Nephron progenitor cell (in vitro differentiated cells): ENCODE measurements around the gene ARL2.
"Not testable (repeated sequence)": the region's sequence is repeated elsewhere in the genome, so short reads cannot be mapped to it uniquely, and the experiment has no call there.

ENCODE experiments used
- DNase-seq: peaks from one replicate; pipeline ENCODE4 v3.0.0; 2021
- H3K27ac Mint-ChIP-seq: 2 replicates; pipeline ENCODE4 v1.8.0; 2021; ENCODE audit warnings: mild to moderate bottlenecking, moderate library complexity, mixed read lengths
- H3K27me3 Mint-ChIP-seq: 2 replicates; pipeline ENCODE4 v1.8.0; 2021; ENCODE audit warnings: mild to moderate bottlenecking, low read depth, mixed read lengths; ENCODE audit not compliant: poor library complexity
- H3K36me3 Mint-ChIP-seq: 2 replicates; pipeline ENCODE4 v1.8.0; 2021; ENCODE audit warnings: low read depth, mixed read lengths
- H3K4me1 Mint-ChIP-seq: 2 replicates; pipeline ENCODE4 v1.8.0; 2021; ENCODE audit warnings: mixed read lengths
- H3K4me3 Mint-ChIP-seq: 2 replicates; pipeline ENCODE4 v1.8.0; 2021; ENCODE audit warnings: mild to moderate bottlenecking, moderate library complexity, mixed read lengths
- H3K9me3 Mint-ChIP-seq: 2 replicates; pipeline ENCODE4 v1.8.0; 2021; ENCODE audit warnings: mild to moderate bottlenecking, moderate library complexity, mixed read lengths
- TF ChIP-seq, protein P1 (sequence below): fragments of 200-600 bp; sonication (generic); IDR thresholded peaks from 2 replicates; pipeline ENCODE4 v1.5.0; 2021; ENCODE audit warnings: antibody characterized with exemption

Gene ARL2

DNA sequence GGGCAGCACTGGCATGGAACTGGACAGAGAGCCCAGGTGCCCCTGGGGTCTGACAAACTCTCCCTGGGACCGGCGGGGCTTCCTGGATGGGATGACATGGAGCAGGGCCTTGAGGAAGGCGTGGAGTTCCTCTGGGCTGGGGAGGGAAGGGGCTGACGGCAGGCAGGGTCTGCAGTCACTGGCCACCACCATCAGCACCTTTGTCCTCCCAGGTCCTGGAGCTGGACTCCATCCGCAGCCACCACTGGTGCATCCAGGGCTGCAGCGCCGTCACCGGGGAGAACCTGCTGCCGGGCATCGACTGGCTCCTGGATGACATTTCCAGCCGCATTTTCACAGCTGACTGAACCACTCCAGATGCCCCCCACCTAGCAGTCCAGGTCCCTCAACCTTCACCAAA is 7.5 kb downstream of the ARL2 start:
- H3K36me3 Mint-ChIP-seq = peaks cover 34% of the 10 kb centered on the region
- peaks cover 5% of the 10 kb centered on the region for H3K4me1 Mint-ChIP-seq
- H3K27me3 Mint-ChIP-seq = peaks cover 1% of the 10 kb centered on the region
- TF ChIP-seq, protein P1, sequence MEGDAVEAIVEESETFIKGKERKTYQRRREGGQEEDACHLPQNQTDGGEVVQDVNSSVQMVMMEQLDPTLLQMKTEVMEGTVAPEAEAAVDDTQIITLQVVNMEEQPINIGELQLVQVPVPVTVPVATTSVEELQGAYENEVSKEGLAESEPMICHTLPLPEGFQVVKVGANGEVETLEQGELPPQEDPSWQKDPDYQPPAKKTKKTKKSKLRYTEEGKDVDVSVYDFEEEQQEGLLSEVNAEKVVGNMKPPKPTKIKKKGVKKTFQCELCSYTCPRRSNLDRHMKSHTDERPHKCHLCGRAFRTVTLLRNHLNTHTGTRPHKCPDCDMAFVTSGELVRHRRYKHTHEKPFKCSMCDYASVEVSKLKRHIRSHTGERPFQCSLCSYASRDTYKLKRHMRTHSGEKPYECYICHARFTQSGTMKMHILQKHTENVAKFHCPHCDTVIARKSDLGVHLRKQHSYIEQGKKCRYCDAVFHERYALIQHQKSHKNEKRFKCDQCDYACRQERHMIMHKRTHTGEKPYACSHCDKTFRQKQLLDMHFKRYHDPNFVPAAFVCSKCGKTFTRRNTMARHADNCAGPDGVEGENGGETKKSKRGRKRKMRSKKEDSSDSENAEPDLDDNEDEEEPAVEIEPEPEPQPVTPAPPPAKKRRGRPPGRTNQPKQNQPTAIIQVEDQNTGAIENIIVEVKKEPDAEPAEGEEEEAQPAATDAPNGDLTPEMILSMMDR = no peak
- no peak overlapping the region for H3K27ac Mint-ChIP-seq
- H3K9me3 Mint-ChIP-seq = no peaks in the 10 kb centered on the region
- no peak overlapping the region for H3K4me3 Mint-ChIP-seq
- no peak for DNase-seq

DNA sequence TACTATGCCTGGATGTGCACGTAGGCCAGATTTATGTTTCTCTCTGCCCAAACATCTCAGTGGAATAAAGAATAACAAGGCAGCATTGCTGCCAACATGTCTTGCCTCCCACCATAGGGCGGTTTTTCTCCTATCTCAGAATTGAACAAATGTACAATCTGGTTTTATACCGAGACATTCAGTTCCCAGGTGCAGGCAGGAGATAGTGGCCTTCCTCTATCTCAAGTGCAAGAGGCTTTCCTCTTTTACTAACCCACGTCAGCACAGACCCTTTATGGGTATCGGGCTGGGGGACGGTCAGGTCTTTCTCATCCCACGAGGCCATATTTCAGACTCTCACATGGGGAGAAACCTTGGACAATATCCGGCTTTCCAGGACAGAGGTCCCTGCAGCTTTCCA is 9.5 kb downstream of the ARL2 start:
- H3K4me3 Mint-ChIP-seq, DNase-seq, H3K9me3 Mint-ChIP-seq, H3K27me3 Mint-ChIP-seq, H3K27ac Mint-ChIP-seq: not testable (repeated sequence)
- peaks cover 16% of the 10 kb centered on the region for H3K36me3 Mint-ChIP-seq
- peaks cover 14% of the 10 kb centered on the region for H3K4me1 Mint-ChIP-seq

DNA sequence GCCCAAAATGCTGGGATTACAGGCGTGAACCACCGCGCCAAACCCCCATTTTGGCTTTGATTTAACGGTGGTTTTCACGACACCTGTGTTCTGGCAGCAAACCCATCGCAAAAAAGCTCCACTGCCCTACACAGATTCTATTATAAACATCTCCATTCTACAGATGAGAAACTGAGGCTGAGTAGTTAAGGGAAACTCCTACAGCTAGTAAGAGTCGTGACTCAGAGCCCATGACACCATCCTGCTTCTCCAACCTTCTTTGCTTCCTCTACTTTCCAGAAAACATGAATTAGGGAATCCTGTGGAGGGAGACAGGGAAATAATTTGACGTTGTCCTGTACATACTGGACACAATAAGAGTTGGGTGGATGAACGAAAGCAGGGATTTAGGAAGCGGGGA is 12.8 kb downstream of the ARL2 start:
- peak overlapping the region; percentile 74 for H3K4me3 Mint-ChIP-seq
- peak overlapping the region; percentile 66 for H3K27ac Mint-ChIP-seq
- H3K9me3 Mint-ChIP-seq = no peaks in the 10 kb centered on the region
- H3K4me1 Mint-ChIP-seq = peaks cover 15% of the 10 kb centered on the region
- DNase-seq = no peak
- TF ChIP-seq, protein P1 = no peak
- peaks cover 6% of the 10 kb centered on the region for H3K36me3 Mint-ChIP-seq
- peaks cover 4% of the 10 kb centered on the region for H3K27me3 Mint-ChIP-seq

DNA sequence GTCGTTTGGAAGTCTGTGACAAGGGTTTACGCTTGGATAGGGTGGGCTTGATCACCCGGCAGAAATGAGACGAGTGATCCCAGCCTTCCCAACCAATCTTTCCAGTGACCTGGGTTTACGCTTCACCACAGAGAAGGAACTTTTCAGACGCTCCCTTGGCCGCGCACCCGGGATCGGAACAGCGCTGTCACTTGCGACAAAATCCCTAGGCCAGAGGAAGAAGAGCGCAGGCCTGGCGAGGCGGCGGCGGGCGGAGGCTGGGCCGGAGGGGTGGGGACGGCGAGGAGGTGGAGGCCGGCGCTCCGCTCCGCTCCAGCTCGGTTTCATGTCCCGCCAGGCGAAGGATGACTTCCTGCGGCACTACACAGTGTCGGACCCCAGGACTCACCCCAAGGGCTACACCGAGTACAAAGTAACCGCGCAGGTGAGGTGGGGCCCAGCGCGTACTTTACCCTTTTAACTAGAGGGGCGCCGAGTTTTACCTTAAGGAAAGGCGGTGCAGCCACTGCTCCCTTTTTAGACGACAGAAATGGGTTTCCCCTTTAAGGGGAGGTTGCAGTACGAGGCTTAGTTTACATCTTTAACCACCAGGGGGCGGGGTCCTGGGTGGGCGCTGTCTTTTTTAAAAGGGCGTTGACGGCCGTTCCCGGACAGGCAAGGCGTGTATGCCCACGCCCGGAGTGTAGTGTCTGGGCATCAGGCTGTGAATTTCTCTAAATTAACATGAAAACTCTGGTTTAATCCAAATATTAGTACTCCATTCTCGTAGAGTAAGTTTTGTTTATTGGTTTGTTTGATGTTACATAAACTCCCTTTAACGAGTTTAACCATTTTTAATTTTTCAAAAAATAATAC is 13.5 kb downstream of the ARL2 start, which contains the start of gene SNX15:
Gene SNX15, plus strand, starts transcription at position 227 of the 855 bp plus-strand sequence. Its CDS starts 99 bp downstream, at position 326.
- Mint-ChIP-seq H3K27me3 (peaks cover 4% of the 10 kb centered on the region), H3K4me1 (peaks cover 15% of the 10 kb centered on the region), H3K36me3 (peaks cover under 1% of the 10 kb centered on the region), H3K4me3 (peak within 1 kb of the TSS; percentile 74), H3K27ac (peak within 1 kb of the TSS; percentile 66), H3K9me3 (no peaks in the 10 kb centered on the region)
- peak; percentile 91 for DNase-seq
- TF ChIP-seq, protein P1 = peak; percentile 86

DNA sequence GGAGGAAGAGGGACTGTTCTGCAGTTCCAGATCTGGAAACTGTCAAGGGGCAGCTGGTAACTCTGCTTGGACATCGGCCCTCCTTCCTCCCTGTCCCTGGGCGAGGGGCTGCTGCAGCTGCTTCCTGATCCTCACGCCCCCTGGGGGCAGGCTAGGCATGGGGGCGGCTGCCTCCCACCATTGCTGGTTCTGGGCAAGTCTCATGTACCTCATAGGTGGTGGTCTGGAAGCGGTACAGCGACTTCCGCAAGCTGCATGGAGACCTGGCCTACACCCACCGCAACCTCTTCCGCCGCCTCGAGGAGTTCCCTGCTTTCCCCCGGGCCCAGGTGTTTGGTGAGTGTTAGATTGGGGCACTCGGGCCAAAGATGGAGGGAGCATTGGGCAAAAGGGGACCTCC is 18.3 kb downstream of the ARL2 start:
- no peaks in the 10 kb centered on the region for H3K9me3 Mint-ChIP-seq
- peaks cover 10% of the 10 kb centered on the region for H3K4me1 Mint-ChIP-seq
- H3K27me3 Mint-ChIP-seq = no peaks in the 10 kb centered on the region
- no peak overlapping the region for H3K27ac Mint-ChIP-seq
- no peaks in the 10 kb centered on the region for H3K36me3 Mint-ChIP-seq
- no peak for DNase-seq
- no peak overlapping the region for H3K4me3 Mint-ChIP-seq
- TF ChIP-seq, protein P1 = no peak

DNA sequence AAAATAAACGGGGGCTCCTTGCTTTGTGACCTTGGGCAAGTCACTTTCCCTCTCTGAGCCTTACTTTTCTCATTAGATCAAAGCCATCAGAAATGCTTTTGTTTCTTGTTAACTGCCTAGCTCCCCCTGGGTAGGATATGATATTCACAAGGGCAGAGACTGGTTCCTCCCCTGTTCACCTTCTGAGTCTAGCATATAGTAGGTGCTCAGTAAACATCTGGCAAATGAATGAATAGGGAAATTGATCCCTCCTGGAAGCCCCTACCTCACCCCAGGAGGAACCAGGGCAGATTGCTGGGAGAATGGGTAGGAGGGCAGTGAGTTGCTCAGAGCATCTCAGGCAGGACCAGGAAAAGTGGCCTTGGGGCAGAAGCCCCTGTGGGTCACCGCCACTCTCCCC is 20.5 kb downstream of the ARL2 start:
- TF ChIP-seq, protein P1 = no peak
- no peaks in the 10 kb centered on the region for H3K4me1 Mint-ChIP-seq
- DNase-seq = no peak
- no peaks in the 10 kb centered on the region for H3K27me3 Mint-ChIP-seq
- no peak overlapping the region for H3K27ac Mint-ChIP-seq
- H3K4me3 Mint-ChIP-seq = no peak overlapping the region
- H3K9me3 Mint-ChIP-seq = no peaks in the 10 kb centered on the region
- no peaks in the 10 kb centered on the region for H3K36me3 Mint-ChIP-seq
